Fibroblast of upper back skin (primary cell): Measurements from ENCODE around the gene PRKCA.
A peak's percentile ranks its signal among the peaks of the same experiment; 100 is the strongest.
"Not testable (repeated sequence)": the region's sequence is repeated elsewhere in the genome, so short reads cannot be mapped to it uniquely, and the experiment has no call there.

ENCODE experiments used
- DNase-seq: peaks from one replicate; pipeline ENCODE4 v3.0.0-alpha.2; 2013

PRKCA gene

GRCh38 chr17:66691644-66692420 lies 389.4 kb downstream of the PRKCA start:
- DNase-seq, result no peak

GRCh38 chr17:66692421-66692690 lies 389.9 kb downstream of the PRKCA start:
- no peak for DNase-seq

- no peak for DNase-seq
These were observed 392.7 kb downstream of the PRKCA start for GRCh38 chr17:66695098-66695497.

GRCh38 chr17:66698270-66698669 lies 395.9 kb downstream of the PRKCA start:
- no peak for DNase-seq

GRCh38 chr17:66701462-66701861 lies 399.0 kb downstream of the PRKCA start:
- no peak for DNase-seq

GRCh38 chr17:66702106-66702936 lies 399.9 kb downstream of the PRKCA start:
- no peak for DNase-seq

DNA sequence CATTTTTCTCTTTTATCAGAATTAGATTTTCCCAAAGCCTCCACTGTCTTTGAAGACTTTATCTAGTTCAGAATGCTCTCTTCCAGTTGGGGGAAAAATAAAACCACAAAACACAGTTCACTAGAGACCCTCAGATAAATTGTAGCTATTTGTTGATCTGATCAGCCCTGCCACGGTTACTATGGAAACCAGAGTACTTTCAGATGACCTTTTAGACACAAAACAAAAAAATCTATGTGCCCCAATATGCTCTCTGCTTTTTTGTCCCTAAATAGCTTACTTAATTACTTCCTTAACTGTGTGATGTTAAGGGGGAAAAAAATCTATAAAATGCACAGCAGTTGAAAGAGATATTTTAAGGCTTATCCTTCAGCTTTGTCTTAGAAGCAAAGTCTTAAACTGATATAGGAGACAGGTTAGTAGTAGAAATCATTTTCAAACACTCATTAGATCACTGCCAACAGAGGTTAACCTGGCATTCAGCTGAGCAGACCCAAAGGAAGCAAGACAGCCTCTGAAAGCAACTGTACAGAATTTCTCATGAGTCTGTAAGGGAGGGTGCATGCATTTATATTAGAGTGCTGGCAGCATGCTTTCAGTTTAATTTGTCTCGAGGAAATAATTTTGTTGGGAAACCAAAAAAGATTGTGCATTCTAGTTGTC lies 402.6 kb downstream of the PRKCA start:
- DNase-seq, result no peak

DNA sequence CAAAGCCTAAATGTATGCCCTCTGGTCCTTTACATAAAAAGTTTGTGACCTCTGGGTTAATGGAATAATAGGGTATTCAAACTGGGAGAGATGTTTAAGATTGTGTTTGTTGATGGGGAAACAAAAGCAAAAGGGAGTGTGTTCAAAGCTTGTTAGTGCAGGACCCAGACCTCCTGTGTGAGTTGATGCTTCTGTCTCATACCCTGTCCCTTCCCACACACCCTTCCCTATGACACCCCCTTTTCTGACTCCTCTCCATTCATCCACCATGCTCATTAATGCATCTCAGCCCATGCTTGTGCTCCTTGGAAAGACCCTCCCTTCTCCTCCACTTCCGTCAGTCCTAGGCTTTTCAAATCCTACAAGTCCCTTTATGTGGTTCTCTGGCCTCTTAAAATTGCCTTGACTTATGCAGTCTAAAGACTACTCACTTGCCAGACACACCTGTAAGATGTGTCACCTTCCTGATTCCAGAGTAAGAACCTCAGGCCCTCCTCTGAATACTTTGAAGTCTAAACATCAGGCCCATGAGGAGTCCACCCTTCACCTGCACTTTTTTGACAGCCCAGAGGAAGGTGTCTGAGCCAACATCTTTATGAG lies 404.5 kb downstream of the PRKCA start:
- DNase-seq, result no peak

GRCh38 chr17:66711401-66711800 lies 409.0 kb downstream of the PRKCA start:
- DNase-seq, result no peak

DNA sequence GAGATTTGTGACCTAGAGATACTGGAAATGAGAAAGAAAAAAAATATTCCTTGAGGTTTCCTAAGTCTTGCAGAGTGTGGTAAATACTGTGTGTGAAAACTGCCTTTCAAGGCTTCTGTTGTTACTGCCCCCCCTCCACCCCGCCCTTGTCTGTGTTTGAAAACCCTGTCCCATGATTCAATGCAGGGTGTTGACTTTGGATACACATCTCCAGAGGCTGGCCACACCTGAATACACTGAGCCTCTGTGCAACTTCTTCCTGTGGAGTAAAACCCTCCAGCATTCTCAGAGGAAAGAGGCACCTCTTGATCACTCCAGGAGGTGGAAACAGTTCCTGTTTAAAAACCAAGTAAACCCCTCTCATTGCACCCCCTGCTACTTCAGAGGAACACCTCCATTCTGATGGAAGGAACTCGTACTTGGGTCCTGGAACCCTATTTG lies 409.5 kb downstream of the PRKCA start:
- no peak for DNase-seq

GRCh38 chr17:66712453-66712852 lies 410.0 kb downstream of the PRKCA start:
- DNase-seq, result no peak

GRCh38 chr17:66713021-66713532 lies 410.7 kb downstream of the PRKCA start:
- not testable (repeated sequence) for DNase-seq

- DNase-seq, result no peak
These were observed 411.2 kb downstream of the PRKCA start for GRCh38 chr17:66713533-66714042.

DNA sequence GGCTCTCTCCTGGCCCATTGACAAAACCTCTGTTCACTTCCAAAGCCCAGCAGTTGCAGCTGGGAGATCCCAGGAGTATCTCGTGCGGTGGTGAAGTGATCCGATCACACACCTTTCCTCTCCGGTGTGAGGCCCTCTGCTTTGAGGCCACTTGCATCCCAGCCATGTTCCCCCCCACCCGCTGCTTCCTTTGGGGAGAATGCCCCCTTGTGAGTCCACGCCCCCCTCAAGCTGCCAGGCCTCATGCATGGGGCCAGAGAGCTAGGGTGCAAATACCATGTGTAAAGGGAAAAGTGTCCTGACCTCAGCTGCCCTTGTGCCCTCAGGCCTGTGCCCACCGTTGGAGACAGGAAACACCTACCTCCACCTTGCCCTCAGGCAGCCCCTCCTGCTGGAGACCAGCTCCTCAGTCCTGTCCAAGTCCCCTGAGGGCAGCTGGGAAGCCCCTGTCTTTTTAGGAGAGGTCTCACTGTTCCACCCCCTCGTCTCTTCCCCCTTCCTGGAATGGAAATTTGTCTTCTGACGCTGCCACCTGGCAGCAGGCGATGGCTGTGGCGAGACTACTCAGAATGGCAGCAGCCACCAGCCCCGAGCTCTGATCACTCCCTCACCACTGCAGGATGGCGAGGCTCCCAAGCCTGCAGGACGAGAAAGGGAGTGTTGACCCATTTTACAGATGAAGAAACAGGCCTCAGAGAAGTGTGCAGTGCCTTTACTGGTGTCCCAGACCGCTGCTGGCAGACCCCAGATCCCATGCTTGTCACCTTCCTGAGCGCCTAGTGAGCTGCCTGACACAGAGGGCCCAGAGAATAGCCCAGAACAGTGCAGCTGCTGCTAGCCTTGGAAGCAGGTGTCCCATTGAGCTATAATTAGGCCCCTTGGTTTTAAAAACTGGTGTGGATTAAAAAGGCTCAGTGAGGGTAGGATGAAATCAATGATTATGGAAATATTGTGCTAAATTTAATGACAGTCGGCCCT lies 411.9 kb downstream of the PRKCA start:
- no peak for DNase-seq

GRCh38 chr17:66715076-66715675 lies 412.8 kb downstream of the PRKCA start:
- no peak for DNase-seq

DNA sequence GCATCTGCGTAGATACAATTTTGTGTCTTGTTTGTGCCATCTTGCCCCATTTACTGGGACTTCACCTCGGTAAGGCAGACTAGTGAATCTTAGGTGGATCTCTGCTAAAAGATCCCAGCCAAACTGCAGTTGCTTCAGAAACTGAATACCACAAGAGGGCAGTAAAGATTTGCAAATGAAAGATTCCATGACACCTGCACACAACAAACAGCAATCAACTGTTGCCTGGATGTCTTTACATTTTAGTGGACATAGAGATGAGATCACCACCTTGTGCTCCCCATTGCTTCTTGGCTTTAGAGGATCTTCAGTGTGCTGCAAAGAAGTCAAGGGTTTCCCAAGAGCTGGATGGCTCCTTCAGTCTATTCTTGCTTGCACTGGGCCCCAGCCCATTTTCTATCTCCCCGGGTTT lies 413.3 kb downstream of the PRKCA start:
- peak; percentile 62 for DNase-seq

- DNase-seq, result peak; percentile 18
These were observed 414.0 kb downstream of the PRKCA start for GRCh38 chr17:66716236-66717026.

- DNase-seq, result peak; percentile 28
These were observed 415.2 kb downstream of the PRKCA start for GRCh38 chr17:66717641-66718058.

- no peak for DNase-seq
These were observed 417.6 kb downstream of the PRKCA start for GRCh38 chr17:66720027-66720426.

DNA sequence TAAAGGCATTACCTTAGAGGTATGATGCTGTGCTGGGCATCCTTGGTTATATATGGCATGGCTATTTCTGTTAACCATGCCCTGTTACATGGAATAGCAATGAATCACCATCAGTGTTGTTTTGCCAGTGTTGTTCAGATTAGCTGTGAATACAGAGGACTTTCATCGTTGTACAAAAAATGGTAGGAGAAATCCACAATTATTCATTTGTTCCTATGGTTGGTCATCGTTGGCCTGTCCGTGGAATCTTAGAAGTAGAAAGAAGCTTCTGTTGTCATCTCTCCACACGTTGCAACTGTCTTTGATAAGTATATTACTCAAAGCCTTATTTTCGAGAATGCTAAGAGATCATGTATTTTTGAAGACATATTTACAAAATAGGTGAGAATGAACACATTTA lies 418.2 kb downstream of the PRKCA start:
- DNase-seq, result no peak
